GM23338 (cell line): ENCODE data around the gene SERAC1. TPM values are rescaled to one million over a fixed set of nuclear protein-coding genes. Genes with fewer than 3 reads are reported as not detected.

Experiments
- ATAC-seq: fragments of 200-7000 bp; cut with Tn5 transposase; 3 replicates; pipeline ENCODE4 v1.9.1; 2020
- DNase-seq: peaks from one replicate; pipeline ENCODE4 v3.0.0-alpha.2; 2015; ENCODE audit warnings: low spot score
- H2AFZ ChIP-seq: fragments of 200-600 bp; sonication (generic); 2 replicates; pipeline ENCODE4 v1.8.0; 2016; ENCODE audit warnings: antibody characterized with exemption, mild to moderate bottlenecking, moderate library complexity
- H3F3A ChIP-seq: fragments of 200-600 bp; sonication (generic); replicated peaks from 2 replicates; pipeline ENCODE4 v1.8.0; 2017; ENCODE audit warnings: antibody characterized with exemption, mixed run types, low read depth
- H3K27ac ChIP-seq: fragments of 200-600 bp; sonication (generic); 2 replicates; pipeline ENCODE4 v1.6.1; 2016; ENCODE audit warnings: low read depth
- H3K27me3 ChIP-seq: fragments of 200-600 bp; sonication (generic); 2 replicates; pipeline ENCODE4 v1.8.0; 2016; ENCODE audit warnings: mild to moderate bottlenecking, mixed run types, moderate library complexity; ENCODE audit not compliant: insufficient read depth
- H3K36me3 ChIP-seq: fragments of 200-600 bp; sonication (generic); 2 replicates; pipeline ENCODE4 v1.8.0; 2016; ENCODE audit warnings: mild to moderate bottlenecking; ENCODE audit not compliant: insufficient read depth
- H3K4me1 ChIP-seq: fragments of 200-600 bp; sonication (generic); 2 replicates; pipeline ENCODE4 v1.8.0; 2016; ENCODE audit warnings: mild to moderate bottlenecking, moderate library complexity; ENCODE audit not compliant: insufficient read depth
- H3K4me2 ChIP-seq: fragments of 200-600 bp; sonication (generic); 2 replicates; pipeline ENCODE4 v1.7.1; 2017; ENCODE audit warnings: mixed run types
- H3K4me3 ChIP-seq: fragments of 200-600 bp; sonication (generic); 2 replicates; pipeline ENCODE4 v1.6.1; 2016; ENCODE audit warnings: mixed run types
- H3K79me2 ChIP-seq: fragments of 200-600 bp; sonication (generic); replicated peaks from 2 replicates; pipeline ENCODE4 v1.8.0; 2017; ENCODE audit warnings: mild to moderate bottlenecking; ENCODE audit not compliant: insufficient read depth
- H3K9me2 ChIP-seq: fragments of 200-600 bp; sonication (generic); 2 replicates; pipeline ENCODE4 v1.8.0; 2017; ENCODE audit not compliant: insufficient read depth
- H4K20me1 ChIP-seq: fragments of 200-600 bp; sonication (generic); replicated peaks from 2 replicates; pipeline ENCODE4 v1.8.0; 2017; ENCODE audit warnings: mild to moderate bottlenecking; ENCODE audit not compliant: insufficient read depth
- H3K27ac Mint-ChIP-seq: 2 replicates; pipeline ENCODE4 v1.8.0; 2020; ENCODE audit warnings: inconsistent platforms, mild to moderate bottlenecking, moderate library complexity, mixed read lengths
- H3K27me3 Mint-ChIP-seq: 3 replicates; pipeline ENCODE4 v1.8.0; 2022; ENCODE audit warnings: low read depth, mild to moderate bottlenecking, moderate library complexity, mixed read lengths, inconsistent platforms; ENCODE audit not compliant: insufficient read depth, poor library complexity
- H3K36me3 Mint-ChIP-seq: 3 replicates; pipeline ENCODE4 v1.8.0; 2021; ENCODE audit warnings: low read depth, mild to moderate bottlenecking, inconsistent platforms, moderate library complexity, mixed read lengths
- H3K4me1 Mint-ChIP-seq: 3 replicates; pipeline ENCODE4 v1.8.0; 2020; ENCODE audit warnings: mild to moderate bottlenecking, inconsistent platforms, mixed read lengths
- H3K4me3 Mint-ChIP-seq: 3 replicates; pipeline ENCODE4 v1.8.0; 2021; ENCODE audit warnings: moderate library complexity, mild to moderate bottlenecking, inconsistent platforms, mixed read lengths
- H3K9me3 Mint-ChIP-seq: 3 replicates; pipeline ENCODE4 v1.8.0; 2020; ENCODE audit warnings: moderate library complexity, mild to moderate bottlenecking, inconsistent platforms, mixed read lengths
- CREB1 ChIP-seq: fragments of 250-450 bp; sonication (Bioruptor Pico); IDR thresholded peaks from 2 replicates; pipeline ENCODE4 v1.5.0; 2020; ENCODE audit warnings: low read depth, mild to moderate bottlenecking, moderate library complexity
- EZH2 ChIP-seq: fragments of 200-600 bp; sonication (generic); IDR thresholded peaks from one replicate; pipeline ENCODE4 v1.8.0; 2017; ENCODE audit warnings: antibody characterized with exemption, mild to moderate bottlenecking, low read depth; ENCODE audit not compliant: unreplicated experiment
- EZH2phosphoT487 ChIP-seq: fragments of 200-600 bp; sonication (generic); IDR thresholded peaks from one replicate; pipeline ENCODE4 v1.8.1; 2018; ENCODE audit warnings: antibody characterized with exemption; ENCODE audit not compliant: unreplicated experiment
- JUNB ChIP-seq: IDR thresholded peaks from one replicate; pipeline ENCODE4 v1.6.1; 2016; ENCODE audit warnings: antibody characterized with exemption; ENCODE audit not compliant: unreplicated experiment
- NANOG ChIP-seq: IDR thresholded peaks from 2 replicates; pipeline ENCODE4 v1.6.1; 2016; ENCODE audit warnings: antibody characterized with exemption, borderline replicate concordance
- POLR2AphosphoS5 ChIP-seq: IDR thresholded peaks from 2 replicates; pipeline ENCODE4 v1.6.1; 2016; ENCODE audit warnings: antibody characterized with exemption, low read depth
- REST ChIP-seq: IDR thresholded peaks from one replicate; pipeline ENCODE4 v1.6.1; 2018; ENCODE audit warnings: antibody characterized with exemption; ENCODE audit not compliant: unreplicated experiment
- STAT1 ChIP-seq: IDR thresholded peaks from one replicate; pipeline ENCODE4 v1.6.1; 2016; ENCODE audit warnings: antibody characterized with exemption; ENCODE audit not compliant: unreplicated experiment
- ZNF114 ChIP-seq: fragments of 250-450 bp; sonication (Bioruptor Pico); IDR thresholded peaks from 2 replicates; pipeline ENCODE4 v1.5.0; 2020; ENCODE audit warnings: mild to moderate bottlenecking, moderate library complexity
- ZNF331 ChIP-seq: fragments of 250-450 bp; sonication (Bioruptor Pico); IDR thresholded peaks from 2 replicates; pipeline ENCODE4 v1.5.0; 2020; ENCODE audit warnings: low read depth, mild to moderate bottlenecking, moderate library complexity
- polyA plus RNA-seq: library from polyadenylated mRNA; unstranded; fragments of >200 nt; fragmentation: Nextera tagmentation; extraction: Ambion mirVana; gene quantifications from 2 replicates; pipeline ENCODE4 v1.2.1, GENCODE V29; 2016
- total RNA-seq: library from RNA; depleted of rRNA; stranded (reverse); fragments of >200 nt; shearing (Covaris generic); gene quantifications from 2 replicates; pipeline ENCODE4 v1.2.3, GENCODE V29; 2014
- TF ChIP-seq, protein P1 (sequence below): IDR thresholded peaks from 2 replicates; pipeline ENCODE4 v1.6.1; 2016; ENCODE audit warnings: antibody characterized with exemption
- TF ChIP-seq, protein P2 (sequence below), 2 experiments: fragments of 200-600 bp in 1 of 2; sonication (generic) in 1 of 2; conservative IDR thresholded peaks; 2 replicates each; pipeline versions ENCODE4 v1.5.1 to v1.6.1; 2016 to 2017; ENCODE audit warnings: antibody characterized with exemption in 2 of 2, low read depth in 2 of 2, mild to moderate bottlenecking in 2 of 2, moderate library complexity in 1 of 2

Gene SERAC1
- total and polyA plus RNA-seq, 2 experiments from 2014 or later: 5.1 to 8.4 TPM

DNA sequence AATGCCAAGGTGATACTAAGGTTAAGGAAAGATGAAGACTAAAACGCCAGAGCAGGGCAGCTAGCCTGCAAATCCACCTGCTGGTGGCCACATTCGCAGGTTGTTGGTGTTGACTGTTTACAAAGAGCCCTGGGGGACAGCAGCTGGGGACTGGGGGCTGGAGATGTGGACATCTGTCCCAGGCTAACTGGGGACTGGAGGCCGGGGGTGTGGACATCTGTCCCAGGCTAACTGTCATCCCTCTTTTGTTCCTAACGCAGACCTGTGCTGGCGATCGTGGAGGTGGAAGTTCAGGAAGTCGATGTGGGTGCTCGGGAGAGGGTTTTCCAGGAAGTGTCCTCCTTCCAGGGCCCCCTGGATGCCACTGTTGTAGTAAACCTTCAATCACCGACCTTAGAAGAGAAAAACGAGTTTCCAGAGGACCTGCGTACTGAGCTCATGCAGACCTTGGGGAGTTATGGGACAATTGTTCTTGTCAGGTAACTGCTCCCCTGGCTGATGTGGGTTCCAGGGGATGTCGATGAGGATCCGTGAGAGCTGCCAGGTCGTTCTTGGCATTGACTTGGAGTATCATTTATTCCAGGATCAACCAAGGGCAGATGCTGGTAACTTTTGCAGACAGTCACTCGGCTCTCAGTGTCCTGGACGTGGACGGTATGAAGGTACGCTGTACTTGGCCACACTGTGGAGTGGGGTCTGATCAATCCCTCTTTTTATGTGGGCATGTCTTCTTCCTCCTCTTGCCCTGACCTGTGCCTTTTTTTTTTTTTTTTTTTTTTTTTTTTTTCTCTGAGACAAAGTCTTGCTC lies 87.0 kb downstream of the SERAC1 start (continued):
- TF ChIP-seq, protein P1, sequence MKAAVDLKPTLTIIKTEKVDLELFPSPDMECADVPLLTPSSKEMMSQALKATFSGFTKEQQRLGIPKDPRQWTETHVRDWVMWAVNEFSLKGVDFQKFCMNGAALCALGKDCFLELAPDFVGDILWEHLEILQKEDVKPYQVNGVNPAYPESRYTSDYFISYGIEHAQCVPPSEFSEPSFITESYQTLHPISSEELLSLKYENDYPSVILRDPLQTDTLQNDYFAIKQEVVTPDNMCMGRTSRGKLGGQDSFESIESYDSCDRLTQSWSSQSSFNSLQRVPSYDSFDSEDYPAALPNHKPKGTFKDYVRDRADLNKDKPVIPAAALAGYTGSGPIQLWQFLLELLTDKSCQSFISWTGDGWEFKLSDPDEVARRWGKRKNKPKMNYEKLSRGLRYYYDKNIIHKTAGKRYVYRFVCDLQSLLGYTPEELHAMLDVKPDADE: no peak
- TF ChIP-seq, protein P2, sequence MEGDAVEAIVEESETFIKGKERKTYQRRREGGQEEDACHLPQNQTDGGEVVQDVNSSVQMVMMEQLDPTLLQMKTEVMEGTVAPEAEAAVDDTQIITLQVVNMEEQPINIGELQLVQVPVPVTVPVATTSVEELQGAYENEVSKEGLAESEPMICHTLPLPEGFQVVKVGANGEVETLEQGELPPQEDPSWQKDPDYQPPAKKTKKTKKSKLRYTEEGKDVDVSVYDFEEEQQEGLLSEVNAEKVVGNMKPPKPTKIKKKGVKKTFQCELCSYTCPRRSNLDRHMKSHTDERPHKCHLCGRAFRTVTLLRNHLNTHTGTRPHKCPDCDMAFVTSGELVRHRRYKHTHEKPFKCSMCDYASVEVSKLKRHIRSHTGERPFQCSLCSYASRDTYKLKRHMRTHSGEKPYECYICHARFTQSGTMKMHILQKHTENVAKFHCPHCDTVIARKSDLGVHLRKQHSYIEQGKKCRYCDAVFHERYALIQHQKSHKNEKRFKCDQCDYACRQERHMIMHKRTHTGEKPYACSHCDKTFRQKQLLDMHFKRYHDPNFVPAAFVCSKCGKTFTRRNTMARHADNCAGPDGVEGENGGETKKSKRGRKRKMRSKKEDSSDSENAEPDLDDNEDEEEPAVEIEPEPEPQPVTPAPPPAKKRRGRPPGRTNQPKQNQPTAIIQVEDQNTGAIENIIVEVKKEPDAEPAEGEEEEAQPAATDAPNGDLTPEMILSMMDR (conservative IDR thresholded peaks at IDR 0.05; ENCODE audit: low read depth in 2 of 2): no peak
- no peak for TF ChIP-seq REST
- TF ChIP-seq EZH2: no peak
- TF ChIP-seq STAT1: no peak
- TF ChIP-seq ZNF114: no peak
- TF ChIP-seq JUNB: no peak
- no peak for TF ChIP-seq ZNF331 (CRISPR knock-in tag)
- no peak for TF ChIP-seq NANOG
- TF ChIP-seq CREB1 (CRISPR knock-in tag): no peak

GRCh38 chr6:158078320-158078719 lies 89.7 kb downstream of the SERAC1 start:
- H3F3A ChIP-seq: no peaks in the 10 kb centered on the region
- no peaks in the 10 kb centered on the region for H3K4me1 Mint-ChIP-seq
- no peaks in the 10 kb centered on the region for H3K9me3 Mint-ChIP-seq
- no peaks in the 10 kb centered on the region for H3K79me2 ChIP-seq
- H3K9me2 ChIP-seq: no peaks in the 10 kb centered on the region
- H3K4me1 ChIP-seq: no peaks in the 10 kb centered on the region
- H3K36me3 Mint-ChIP-seq: peaks cover 48% of the 10 kb centered on the region
- peaks cover 3% of the 10 kb centered on the region; the same call in 1 of the 2 replicates for H4K20me1 ChIP-seq
- H3K36me3 ChIP-seq: no peaks in the 10 kb centered on the region
- H2AFZ ChIP-seq: no peak overlapping the region
- H3K4me3 ChIP-seq: no peak overlapping the region
- H3K27ac ChIP-seq: no peak overlapping the region
- no peak overlapping the region for H3K27ac Mint-ChIP-seq
- no peaks in the 10 kb centered on the region for H3K27me3 ChIP-seq
- ATAC-seq: no peak
- H3K27me3 Mint-ChIP-seq: peaks cover 3% of the 10 kb centered on the region
- DNase-seq: no peak
- no peak overlapping the region for H3K4me2 ChIP-seq
- H3K4me3 Mint-ChIP-seq: no peak overlapping the region
- TF ChIP-seq EZH2phosphoT487 (no peak), REST (no peak), POLR2AphosphoS5 (no peak), NANOG (no peak), ZNF114 (no peak)
- TF ChIP-seq, protein P1: no peak
